Hematopoietic multipotent progenitor cell treated with erythropoietin and hydrocortisone succinate and interleukin-3 and kit ligand, for 15 days (in vitro differentiated cells): ENCODE measurements around the gene PEAK3.

Experiments used
- DNase-seq: peaks from one replicate; pipeline ENCODE4 v3.0.0-alpha.2; 2015; ENCODE audit warnings: low spot score

Gene PEAK3

DNA sequence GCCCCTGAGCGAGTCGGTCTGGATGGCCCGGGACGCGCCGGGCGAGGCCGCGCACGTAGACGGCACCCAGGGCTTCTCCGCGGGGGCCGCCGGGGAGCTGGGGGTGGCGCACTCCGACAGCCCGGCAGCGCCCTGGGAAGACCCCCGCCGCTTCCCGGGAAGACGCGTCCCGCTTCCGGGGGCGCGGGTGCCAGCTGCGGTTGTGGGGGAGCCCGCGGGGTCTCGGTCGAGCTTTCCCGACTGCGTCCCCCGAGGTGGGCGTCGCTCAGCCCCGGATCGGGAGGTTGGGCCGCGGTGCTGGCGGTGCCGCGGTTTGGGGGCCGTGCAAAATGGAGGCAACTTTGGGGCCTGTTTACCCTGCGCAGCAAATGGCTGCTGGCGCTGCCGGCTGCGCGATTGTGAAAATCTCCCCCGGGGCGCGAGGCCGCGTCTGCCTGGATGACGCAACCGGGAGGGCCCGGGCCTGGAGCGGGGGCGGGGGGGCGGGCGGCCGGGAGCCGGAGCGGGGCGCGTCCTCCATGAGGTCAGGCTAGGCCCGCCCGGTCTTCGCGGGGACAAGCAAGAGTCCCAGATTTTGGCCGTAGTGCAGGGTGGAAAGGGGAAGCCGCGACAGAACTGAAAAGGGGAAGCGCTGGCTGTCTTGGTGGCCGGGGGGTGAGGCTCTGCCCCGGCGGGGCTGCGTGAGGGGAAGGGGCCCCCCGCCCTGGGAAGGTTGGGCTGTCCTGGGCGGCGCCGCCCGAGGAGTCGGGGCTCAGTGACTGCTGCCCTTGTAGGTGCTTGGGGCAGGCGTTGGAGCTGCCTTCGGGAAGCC, 11.3 kb downstream of the PEAK3 start:
- DNase-seq: peak; percentile 79

DNA sequence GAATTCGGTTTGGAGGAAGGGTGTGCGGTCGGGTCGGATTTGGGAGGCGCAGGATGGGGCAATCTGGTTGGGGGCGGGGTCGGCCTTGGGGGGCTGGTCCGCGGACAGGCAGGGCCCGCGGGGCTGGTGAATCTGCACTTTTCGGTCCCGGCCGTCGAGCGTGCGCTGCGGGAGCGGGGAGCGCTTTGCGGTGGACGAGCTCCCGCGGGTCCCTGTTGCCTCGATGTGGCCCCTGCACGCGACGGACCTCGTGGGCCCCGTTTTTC, 11.9 kb downstream of the PEAK3 start:
- DNase-seq: peak; percentile 56

DNA sequence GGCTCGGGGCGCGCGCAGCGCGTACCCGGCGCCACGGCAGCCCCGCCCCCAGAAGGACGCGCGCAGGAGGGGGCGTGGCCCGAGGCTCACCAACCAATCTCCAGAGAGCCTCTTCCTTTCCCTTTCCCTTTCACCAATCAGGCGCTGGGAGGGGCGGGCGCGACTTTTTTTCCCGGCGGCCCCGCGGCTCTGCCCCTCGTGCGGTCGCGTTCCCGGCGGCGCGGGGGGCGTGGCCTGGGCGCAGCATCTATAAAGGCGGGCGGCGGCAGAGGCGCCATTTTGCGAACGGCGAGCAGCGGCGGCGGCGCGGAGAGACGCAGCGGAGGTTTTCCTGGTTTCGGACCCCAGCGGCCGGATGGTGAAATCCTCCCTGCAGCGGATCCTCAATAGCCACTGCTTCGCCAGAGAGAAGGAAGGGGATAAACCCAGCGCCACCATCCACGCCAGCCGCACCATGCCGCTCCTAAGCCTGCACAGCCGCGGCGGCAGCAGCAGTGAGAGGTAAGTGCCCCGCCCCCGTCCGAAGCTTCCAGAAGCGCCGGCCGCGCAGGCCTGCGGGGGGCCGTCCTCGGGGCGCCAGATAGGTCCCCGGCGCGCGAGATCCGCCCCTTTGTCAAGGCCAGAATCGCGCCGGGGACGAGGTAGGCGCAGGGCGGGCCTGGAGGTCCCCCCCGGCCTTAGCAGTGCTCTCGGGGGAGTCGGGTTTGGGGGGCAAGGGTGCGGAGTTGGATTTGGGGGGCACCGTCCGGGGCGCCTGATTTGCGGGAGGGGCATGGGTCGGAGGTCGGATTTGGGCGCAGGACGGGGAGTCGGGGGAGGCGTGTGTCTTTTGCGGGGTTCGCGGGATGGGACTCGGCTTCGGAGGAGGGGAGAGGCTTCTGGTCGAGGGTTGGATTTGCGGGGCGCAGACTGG, 12.5 kb downstream of the PEAK3 start:
- peak; percentile 97 for DNase-seq

DNA sequence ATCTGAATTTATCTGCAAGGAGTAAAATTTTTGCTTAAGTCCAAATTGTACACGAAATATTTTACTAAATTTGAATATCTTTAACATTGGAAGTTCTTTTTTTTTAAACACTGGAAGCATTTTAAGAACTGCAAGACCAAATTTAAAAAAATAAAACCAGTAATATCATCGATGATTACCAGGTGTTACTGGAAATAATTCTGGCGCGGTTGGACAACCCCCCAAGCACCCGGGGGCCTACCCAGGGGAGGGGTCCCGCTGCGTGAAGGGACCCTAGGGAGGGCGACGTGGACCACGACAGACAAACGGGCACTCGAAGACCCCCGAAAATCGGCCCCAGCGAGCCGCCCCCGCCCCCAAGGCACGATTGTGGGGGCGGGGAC, 13.1 kb downstream of the PEAK3 start:
- DNase-seq: no peak

DNA sequence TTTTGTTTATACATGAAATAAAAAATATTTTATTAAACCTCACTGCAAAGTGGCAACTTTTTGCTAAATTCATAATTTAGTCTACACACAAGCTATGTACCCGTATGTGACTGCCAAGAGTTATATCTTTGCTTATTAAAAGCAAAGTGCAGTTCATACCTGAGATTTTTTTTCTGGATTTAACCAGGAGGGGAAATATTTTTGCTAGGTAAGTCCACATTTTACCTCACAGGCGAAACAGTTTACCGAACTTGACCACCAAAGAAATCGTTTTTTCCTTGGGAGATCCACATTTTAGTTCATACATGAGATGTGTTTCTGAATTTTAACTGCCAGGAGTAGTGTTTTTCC, 13.5 kb downstream of the PEAK3 start:
- DNase-seq: no peak

DNA sequence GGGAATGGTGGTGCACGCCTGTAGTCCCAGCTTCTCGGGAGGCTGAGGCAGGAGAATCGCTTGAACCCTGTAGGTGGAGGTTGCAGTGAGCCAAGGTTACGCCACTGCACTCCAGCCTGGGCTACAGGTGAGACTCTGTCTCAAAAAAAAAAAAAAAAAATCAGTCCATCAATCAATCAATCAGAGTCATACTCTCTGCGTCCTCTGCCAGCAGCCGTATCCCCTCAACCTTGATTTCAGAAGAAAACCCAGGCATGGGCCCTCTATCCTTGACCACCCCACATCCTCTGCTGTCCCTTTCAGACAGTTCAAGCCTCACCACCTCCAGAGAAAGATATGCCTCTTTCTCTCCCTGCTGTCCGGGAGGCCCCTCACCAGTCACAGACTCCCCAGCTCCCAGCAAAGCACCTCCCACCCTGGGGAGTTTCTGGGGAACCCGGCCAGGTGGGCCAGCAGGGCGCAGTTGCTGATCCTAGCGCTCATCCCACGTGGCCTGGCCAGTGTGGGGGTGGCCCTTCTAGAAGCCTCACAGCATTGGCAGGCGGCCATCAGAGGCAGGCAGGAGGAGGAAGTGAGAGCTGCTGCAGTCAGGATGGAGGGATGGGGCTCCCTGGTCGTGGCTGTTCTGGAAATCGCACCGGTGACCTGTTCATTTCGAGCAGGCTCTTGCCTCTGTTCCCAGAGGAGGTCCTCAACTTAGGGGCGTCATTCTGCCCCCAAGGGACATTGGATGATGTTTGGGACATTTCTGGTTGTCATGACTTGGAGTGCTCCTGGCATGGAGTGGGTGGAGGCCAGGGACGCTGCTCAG, 15.6 kb downstream of the PEAK3 start:
- DNase-seq: peak; percentile 82

DNA sequence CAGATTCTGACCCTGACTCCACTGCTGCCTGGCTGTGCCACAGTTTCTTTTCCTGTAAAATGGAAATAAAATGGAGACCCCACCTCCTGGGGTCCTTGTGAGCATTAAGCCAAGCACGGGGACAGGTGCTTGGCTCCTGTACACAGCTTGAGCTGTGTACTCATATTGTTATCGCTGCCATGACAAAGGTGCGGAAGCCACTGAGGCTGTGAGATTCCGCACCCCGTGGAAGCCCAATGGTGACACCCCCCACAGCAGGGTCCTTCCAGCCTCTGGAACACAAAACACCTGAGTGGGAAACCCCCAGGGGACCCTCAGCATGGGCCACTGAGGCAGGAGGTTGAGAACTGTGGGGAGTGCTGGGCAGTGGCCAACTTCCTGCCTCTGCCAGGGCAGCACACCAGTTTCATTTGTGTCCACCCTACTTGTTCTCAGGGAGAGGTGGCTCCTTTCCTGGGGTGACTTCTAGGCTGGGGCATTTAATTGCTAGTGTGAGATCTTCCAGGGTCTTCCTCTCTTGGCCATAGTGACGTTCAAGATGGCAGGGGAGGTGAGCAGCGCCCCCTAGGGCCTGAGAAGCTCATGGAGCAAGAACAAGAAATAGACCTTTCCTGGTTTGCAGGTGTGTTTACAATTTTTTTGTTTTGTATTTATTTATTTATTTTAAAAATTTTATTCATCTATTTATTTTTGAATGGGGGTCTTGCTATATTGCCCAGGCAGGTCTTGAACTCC, 20.4 kb downstream of the PEAK3 start:
- DNase-seq: peak; percentile 60

DNA sequence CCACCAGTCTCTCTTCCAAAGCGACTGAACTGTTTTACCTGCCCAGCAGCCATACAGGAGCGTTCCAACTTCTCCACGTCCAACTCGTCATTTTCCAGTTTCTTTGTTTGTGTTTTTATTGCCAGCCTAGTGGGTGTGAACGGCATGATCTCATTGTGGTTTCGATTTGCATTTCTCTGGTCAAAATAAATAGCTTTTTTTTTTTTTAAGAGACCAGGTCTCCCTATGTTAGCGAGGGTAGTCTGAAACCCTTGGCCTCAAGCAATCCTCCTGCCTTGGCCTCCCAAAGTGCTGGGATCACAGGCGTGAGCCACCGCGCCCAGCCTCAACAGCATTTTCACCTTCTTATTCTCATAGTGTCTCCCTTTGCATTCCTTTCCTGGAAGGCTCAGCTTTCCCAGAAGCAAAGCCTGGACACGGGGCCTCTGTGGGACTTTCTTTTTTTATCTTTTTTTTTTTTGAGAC, 21.6 kb downstream of the PEAK3 start:
- DNase-seq: no peak

DNA sequence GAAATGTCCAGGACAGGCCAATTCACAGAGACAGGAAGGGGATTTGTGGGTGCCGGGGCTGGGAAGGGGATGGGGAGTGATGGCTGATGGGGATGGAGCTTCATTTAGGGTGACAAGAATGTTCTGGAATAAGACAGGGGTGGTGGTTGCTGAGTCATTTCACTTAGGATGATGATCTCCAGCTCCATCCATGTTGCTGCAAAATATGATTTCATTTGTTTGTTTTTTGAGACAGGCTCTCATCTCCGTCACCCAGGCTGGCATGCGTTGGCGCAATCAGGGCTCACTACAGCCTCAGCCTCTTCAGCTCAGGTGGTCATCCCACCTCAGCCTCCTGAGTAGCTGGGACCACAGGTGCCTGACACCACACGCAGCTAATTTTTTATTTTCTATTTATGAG, 22.6 kb downstream of the PEAK3 start:
- DNase-seq: no peak

DNA sequence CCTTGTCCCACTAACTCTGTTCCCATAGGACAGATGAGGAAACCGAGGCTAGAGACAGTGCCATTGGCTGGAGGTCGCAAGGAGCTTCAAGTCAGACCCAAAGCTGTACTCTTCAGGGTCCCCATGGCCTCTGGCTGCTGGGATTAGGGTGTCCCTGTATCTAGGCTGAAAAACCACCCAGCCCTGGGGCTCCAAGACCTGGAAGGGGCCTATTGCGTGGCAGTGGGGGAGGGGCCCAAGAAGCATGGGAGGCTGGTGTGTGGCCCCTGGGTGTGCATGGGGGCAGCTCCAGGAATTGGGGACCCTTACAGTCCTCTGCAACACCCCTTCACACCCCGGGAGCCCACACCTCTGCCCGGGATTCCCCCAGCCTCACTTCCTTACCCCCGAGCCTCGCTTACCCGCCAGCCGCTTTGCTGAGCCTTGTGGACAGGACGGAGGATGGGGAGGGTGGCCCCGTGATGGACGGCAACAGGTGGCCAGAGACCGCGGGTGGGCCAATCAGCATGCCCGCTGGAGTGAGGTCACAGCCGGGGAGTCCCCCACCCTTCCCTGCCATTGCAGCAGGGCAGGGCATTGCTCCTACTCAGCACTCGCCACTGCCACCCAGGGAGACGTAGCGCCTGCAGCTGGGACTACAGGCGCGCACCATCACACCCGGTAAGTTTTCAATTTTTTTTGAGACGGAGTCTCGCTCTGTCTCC, 25.8 kb downstream of the PEAK3 start, which contains the start of gene JSRP1:
Gene JSRP1, minus strand, starts transcription at position 436 of the 704 bp plus-strand sequence. CDS start 1,103 bp downstream, outside the sequence.
- DNase-seq: no peak

DNA sequence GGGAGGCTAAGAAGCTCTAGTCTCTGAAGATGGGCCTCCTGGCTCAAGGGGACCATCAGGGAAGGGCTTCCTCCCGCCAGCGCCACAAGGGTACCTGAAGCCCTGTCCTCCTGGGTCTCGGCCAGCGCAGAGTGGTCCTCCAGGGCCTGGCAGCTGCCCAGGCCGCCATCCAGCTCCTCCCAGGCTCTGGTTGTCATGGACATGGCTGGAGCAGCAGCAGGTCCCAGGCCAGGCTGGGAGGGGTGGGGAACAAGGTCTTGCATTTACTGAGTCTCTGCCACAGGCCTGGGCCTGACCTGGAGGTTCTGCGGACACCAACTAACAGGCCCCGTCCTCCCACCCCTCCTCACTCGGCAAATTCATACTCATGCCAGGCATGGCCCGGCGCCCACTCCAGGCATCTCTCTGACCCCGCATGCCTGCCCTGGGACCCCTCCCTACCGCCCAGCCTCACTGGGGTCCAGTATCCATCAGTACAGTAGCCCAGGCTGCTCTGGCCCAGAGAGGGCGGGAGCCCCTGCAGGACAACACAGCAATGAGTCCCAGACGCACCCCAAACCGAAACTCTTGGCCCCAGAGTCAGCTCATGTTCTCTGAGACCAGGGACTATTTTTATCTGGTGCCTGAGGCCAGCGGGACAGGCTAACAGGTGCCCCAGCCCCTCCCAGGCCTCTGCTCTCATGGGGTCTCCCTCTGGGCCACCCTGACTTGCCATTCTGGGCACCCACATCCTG, 26.7 kb downstream of the PEAK3 start:
- no peak for DNase-seq

DNA sequence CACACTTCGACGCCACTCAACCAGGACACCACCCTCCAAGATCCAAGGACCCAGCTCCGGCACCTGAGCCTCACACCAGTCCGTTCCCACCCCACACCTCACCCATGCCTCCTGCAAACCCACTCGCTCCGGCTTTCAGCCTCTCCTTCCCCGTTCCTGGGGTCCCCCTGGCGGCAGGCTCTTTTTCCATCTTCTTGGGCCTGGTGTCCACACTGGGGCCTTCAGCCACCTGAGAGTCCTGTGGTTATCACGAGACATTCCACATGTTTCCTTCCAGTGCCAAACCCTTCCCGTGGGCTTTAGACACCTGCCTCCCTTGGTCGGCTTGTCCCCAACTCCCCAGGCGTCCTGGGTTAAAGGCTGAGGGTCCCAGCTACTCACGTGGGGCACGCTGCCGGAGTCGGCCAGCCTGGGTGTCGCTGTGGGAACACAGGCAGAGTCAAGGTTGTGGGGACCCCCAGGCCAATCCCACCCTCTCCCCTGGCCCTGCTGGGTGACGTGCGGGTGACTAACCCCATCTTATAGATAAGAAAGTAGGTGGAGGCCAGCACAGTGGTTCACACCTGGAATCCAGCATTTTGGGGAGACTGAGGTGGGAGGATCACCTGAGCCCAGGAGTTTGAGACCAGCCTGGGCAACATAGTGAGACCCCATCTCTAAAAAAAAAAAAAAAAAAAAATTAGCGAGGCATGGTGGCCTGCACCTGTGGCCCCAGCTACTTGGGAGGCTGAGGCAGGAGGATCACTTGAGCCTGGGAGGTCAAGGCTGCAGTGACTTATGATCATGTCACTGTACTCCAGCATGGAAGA, 27.7 kb downstream of the PEAK3 start:
- no peak for DNase-seq

DNA sequence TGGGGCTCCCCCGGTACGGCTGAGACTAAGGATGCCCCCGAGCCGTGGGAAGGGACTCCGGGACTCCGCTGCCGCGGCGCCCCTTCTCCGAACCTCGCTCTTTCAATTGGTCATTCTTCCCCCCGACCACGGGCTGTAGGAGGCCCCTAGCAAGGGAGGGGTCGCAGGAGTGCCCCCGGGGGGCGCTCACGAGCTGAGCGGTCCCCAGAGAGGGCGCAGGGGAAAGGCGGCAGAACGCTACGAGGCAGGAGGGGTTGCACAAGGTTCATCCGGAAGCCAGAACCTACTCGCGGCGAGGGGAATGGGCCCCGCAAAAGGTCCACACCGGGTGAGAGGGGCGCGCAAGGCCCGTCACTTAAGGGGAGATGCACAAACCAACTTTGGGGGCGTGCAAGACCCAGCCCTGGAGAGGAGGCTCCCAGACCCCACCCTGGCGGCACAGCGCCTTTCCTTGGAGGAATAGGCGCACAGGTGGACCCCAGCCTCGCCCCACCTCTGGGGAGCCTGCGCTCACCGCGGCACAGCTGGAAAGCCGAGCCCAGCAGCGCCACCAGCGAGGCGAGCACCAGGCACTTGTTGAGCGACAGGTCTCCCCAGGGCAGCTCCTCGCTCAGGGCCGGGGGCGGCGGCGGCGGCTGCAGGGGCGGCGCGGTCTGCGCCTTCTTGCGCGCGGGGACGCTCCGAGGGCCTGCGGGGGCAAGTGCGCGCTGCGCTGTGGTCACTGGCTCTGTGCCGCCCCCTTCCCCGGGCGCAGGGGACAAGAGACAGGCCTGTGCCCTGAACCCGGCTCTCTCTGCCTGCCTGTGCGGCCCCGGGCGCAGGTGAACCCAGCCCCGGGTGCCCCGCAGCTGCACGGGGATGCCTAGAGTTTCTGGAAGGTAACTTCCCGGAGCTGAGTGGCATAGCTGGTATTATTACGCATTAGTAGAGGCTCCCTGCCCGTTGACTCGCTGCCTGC, 28.6 kb downstream of the PEAK3 start:
- DNase-seq: no peak

DNA sequence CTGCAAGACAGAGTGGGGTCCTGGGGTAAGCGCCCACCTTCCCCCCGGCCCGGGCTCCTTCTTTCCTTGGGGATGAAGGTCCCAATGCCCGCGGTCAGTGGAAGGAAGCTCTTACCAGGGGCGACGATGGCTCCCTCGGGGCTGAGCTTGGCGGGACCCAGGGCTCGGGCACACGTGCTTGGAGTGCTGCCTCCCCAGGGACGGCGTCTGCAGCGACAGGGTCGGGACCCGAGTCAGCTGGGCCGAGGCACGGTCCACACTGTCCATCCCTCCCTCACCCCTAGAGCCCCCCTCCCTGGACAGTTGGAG, 29.2 kb downstream of the PEAK3 start:
- no peak for DNase-seq

DNA sequence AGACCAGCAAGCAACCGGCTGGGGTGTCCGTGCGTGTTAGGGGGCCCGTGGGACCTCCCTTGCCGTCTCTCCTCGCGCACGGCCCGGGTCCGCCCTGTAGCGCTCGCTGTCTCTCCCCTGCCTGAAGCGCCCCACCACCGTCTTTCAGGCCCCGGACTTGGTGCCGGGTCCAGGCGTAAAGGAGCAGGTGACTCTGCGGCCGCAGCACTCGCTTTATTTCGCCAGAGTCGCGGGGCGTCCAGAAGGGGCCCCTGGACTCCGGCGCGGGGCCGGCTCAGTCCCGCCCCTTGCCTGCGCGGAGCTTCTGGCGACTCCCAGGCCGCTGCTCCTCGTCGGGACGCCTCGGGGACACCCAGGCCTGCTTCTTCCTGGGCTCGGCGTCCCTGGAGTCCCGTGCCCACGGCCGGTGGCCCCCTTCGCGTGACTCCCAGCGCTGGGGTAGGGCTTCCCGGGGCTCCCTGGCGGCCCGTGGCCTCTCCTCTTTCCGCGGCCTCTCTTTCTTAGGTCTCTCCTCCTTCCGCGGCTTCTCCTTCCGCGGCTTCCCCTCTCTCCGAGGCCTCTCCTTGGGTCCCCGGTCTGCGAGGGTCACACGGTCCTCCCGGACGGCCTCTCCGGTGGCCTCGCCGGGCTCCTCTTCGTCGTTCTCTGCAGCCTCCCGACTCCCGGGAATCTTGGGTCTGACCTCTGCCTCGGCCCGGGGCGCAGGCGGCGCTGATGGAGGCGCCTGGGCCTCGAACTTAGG, 29.7 kb downstream of the PEAK3 start:
- no peak for DNase-seq

DNA sequence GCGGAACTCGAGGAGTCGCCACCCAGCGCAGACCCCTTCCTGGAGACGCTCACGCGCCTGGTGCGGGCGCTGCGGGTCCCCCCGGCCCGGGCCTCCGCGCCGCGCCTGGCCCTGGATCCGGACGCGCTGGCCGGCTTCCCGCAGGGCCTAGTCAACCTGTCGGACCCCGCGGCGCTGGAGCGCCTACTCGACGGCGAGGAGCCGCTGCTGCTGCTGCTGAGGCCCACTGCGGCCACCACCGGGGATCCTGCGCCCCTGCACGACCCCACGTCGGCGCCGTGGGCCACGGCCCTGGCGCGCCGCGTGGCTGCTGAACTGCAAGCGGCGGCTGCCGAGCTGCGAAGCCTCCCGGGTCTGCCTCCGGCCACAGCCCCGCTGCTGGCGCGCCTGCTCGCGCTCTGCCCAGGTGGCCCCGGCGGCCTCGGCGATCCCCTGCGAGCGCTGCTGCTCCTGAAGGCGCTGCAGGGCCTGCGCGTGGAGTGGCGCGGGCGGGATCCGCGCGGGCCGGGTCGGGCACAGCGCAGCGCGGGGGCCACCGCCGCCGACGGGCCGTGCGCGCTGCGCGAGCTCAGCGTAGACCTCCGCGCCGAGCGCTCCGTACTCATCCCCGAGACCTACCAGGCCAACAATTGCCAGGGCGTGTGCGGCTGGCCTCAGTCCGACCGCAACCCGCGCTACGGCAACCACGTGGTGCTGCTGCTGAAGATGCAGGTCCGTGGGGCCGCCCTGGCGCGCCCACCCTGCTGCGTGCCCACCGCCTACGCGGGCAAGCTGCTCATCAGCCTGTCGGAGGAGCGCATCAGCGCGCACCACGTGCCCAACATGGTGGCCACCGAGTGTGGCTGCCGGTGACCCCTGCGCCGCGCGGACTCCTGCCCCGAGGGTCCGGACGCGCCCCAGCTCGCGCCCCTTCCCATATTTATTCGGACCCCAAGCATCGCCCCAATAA, 30.6 kb downstream of the PEAK3 start:
- DNase-seq: no peak

DNA sequence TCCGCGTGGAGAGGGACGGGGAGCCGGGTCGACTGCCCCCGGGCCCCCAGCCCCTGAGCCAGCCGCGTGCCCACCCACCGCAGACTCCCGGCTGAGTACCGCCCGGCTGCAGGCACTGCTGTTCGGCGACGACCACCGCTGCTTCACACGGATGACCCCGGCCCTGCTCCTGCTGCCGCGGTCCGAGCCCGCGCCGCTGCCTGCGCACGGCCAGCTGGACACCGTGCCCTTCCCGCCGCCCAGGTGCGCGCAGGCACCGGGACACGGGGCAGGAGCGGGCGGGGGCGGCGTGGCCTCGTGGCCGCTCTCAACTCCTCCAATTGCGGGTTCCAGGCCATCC, 31.2 kb downstream of the PEAK3 start:
- DNase-seq: no peak
